Measurements from ENCODE around the gene AP3B2.
"Not testable (repeated sequence)": the region's sequence is repeated elsewhere in the genome, so short reads cannot be mapped to it uniquely, and the experiment has no call there.

The AP3B2 gene

GRCh38 chr15:82709421-82710207 is at the start of gene AP3B2:
Gene AP3B2 (minus strand): TSS chr15:82709875. CDS start chr15:82709706, 169 bp downstream.
- DNase-seq (ENCODE audit: low read depth): peak; percentile 51

- no peak for DNase-seq (ENCODE audit: low read depth)
These were observed 41.6 kb upstream of the AP3B2 start for GRCh38 chr15:82751308-82751707.

GRCh38 chr15:82750831-82751180 is 41.1 kb upstream of the AP3B2 start:
- no peak for DNase-seq (ENCODE audit: low read depth)

GRCh38 chr15:82749951-82750830 is 40.5 kb upstream of the AP3B2 start:
- DNase-seq (ENCODE audit: low read depth): peak; percentile 79

- no peak for DNase-seq (ENCODE audit: low read depth)
These were observed 38.6 kb upstream of the AP3B2 start for GRCh38 chr15:82748315-82748714.

GRCh38 chr15:82743810-82744209 is 34.1 kb upstream of the AP3B2 start:
- DNase-seq (ENCODE audit: low read depth): no peak

GRCh38 chr15:82742134-82742533 is 32.5 kb upstream of the AP3B2 start:
- DNase-seq (ENCODE audit: low read depth): no peak

- no peak for DNase-seq (ENCODE audit: low read depth)
These were observed 29.4 kb upstream of the AP3B2 start for GRCh38 chr15:82739086-82739485.

GRCh38 chr15:82737975-82738374 is 28.3 kb upstream of the AP3B2 start:
- DNase-seq (ENCODE audit: low read depth): no peak

GRCh38 chr15:82731527-82731926 is 21.9 kb upstream of the AP3B2 start:
- no peak for DNase-seq (ENCODE audit: low read depth)

GRCh38 chr15:82730022-82730530 is 20.4 kb upstream of the AP3B2 start:
- DNase-seq (ENCODE audit: low read depth): no peak

GRCh38 chr15:82726816-82727215 is 17.1 kb upstream of the AP3B2 start:
- DNase-seq (ENCODE audit: low read depth): no peak

- DNase-seq (ENCODE audit: low read depth): no peak
These were observed 5.3 kb upstream of the AP3B2 start for GRCh38 chr15:82715003-82715402.

GRCh38 chr15:82714016-82714415 is 4.3 kb upstream of the AP3B2 start:
- DNase-seq (ENCODE audit: low read depth): no peak

- DNase-seq (ENCODE audit: low read depth): no peak
These were observed 2.4 kb upstream of the AP3B2 start for GRCh38 chr15:82712036-82712435.

- no peak for DNase-seq (ENCODE audit: low read depth)
These were observed 1.3 kb upstream of the AP3B2 start for GRCh38 chr15:82710926-82711490.

GRCh38 chr15:82710208-82710555 is 507 bp upstream of the AP3B2 start:
- no peak for DNase-seq (ENCODE audit: low read depth)

GRCh38 chr15:82709081-82709420 is 624 bp downstream of the AP3B2 start:
- no peak for DNase-seq (ENCODE audit: low read depth)

- DNase-seq (ENCODE audit: low read depth): not testable (repeated sequence)
These were observed 3.8 kb downstream of the AP3B2 start for GRCh38 chr15:82705856-82706255.

GRCh38 chr15:82699726-82700125 is 9.9 kb downstream of the AP3B2 start:
- no peak for DNase-seq (ENCODE audit: low read depth)

- no peak for DNase-seq (ENCODE audit: low read depth)
These were observed 10.8 kb downstream of the AP3B2 start for GRCh38 chr15:82698711-82699345.

- DNase-seq (ENCODE audit: low read depth): no peak
These were observed 11.8 kb downstream of the AP3B2 start for GRCh38 chr15:82697735-82698407.

Data from activated gamma-delta T cell treated with anti-CD3 and anti-CD28 coated beads, Interleukin-2, amount 50 U/mL, for 16 hours (primary cell).